Hepatocyte (in vitro differentiated cells): Measurements from ENCODE around the gene SLBP.

Source experiments
- CTCF ChIP-seq: fragments of 200-600 bp; sonication (generic); IDR thresholded peaks from 2 replicates; pipeline ENCODE4 v1.5.1; 2016; ENCODE audit warnings: antibody characterized with exemption, mild to moderate bottlenecking; ENCODE audit not compliant: poor library complexity
- EZH2 ChIP-seq: fragments of 200-600 bp; sonication (generic); IDR thresholded peaks from 2 replicates; pipeline ENCODE4 v1.6.1; 2016; ENCODE audit warnings: antibody characterized with exemption, mild to moderate bottlenecking, borderline replicate concordance

- no peak for TF ChIP-seq CTCF
- TF ChIP-seq EZH2 = no peak
Observed at GRCh38 chr4:1753697-1754311, 41.7 kb upstream of the SLBP start.
